Umbilical cord (tissue), 2 donors: Measurements from ENCODE around the gene MOBP. TPM values are rescaled to one million over a fixed set of nuclear protein-coding genes. Genes with fewer than 3 reads are reported as not detected.
"Not testable (repeated sequence)": the region's sequence is repeated elsewhere in the genome, so short reads cannot be mapped to it uniquely, and the experiment has no call there.

Source experiments
- DNase-seq: peaks from one replicate; pipeline ENCODE4 v3.0.0-alpha.2; 2015; ENCODE audit warnings: low spot score
- total RNA-seq: library from RNA; depleted of rRNA; stranded (reverse); fragments of >200 nt; gene quantifications from one replicate; pipeline ENCODE4 v1.2.3, GENCODE V29; 2014; ENCODE audit warnings: low replicate concordance; ENCODE audit not compliant: insufficient read depth

The MOBP gene
- total RNA-seq, 1 donor from 2014 or later, result 1.9 TPM

DNA sequence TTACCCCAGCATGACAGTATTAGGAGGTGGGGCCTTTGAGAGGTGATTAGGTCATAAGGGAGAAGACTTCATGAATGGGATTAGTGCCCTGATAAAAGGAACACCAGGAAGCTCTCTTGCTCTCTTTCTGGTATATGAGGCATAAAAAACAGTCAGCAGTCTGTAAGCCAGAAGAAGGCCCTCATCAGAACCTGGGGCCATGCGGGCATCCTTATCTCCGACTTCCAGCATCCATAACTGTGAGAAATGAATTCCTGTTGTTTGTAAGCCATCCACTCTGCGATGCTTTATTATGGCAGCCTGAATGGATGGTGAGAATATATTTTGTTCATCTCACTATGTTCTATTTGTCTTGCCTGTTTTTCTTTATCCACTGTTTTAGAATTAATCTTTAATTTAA lies 17.7 kb upstream of the MOBP start:
- no peak for DNase-seq

DNA sequence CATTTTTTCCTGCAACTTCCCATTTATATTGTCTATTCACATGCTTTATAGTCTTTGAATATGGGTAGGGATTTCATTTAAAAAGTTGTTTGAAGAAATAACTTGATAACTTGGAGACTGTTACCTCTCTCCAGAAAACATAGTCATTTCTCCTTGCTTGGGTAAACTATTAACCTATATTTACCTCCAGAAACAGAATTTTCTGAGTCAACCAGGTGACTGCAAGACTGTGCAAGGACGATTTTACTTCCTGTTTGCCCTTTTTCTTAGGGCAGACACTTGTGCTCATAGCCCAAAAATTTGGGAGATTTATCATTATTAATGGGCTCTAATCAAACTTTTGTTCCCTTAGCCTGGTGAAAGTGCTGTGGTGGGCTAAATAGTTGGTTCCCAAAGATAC lies 14.3 kb upstream of the MOBP start:
- DNase-seq, result no peak

DNA sequence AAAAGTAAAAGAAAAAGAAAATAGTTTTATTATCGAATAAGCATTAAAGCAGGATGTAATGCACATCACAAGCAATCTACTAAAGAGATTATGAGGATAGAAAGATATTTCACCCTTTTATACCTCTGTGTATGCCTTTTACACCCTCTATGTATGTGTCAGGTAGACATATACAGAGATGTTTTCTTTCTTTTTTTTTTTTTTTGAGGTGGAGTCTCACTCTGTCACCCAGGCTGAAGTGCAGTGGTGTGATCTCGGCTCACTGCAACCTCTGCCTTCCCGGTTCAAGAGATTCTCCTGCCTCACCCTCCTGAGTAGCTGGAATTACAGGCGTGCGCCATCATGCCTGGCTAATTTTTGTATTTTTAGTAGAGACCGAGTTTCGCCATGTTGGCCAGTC lies 13.6 kb upstream of the MOBP start:
- DNase-seq, result not testable (repeated sequence)

DNA sequence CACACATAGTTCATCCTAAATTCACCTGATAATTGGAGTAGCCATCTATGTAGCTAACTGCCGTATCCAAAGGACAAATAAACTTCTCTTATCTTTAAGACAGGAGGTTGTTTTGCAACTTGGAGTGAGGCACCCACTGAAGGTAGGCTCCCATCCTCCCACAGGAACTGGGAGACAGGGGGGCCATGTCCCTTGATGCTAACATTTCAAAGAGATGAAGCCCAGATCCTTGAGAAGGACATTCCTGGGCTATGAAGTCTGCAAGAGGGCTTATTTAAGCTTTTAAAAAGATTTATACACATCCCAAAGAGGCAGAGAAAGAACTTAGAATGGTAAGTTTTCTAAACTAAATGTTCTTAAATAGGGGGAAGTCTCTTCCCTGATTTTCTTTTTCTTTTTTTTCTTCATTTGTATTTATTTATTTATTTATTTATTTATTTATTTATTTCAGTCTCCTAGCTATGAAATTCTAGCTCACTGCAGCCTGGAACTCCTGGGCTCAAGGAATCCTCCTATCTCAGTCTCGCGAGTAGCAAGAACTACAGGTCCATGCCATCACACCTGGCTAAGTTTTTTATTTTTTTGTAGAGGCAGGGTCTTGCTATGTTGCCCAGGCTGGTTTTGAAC lies 12.8 kb upstream of the MOBP start:
- peak; percentile 56 for DNase-seq

DNA sequence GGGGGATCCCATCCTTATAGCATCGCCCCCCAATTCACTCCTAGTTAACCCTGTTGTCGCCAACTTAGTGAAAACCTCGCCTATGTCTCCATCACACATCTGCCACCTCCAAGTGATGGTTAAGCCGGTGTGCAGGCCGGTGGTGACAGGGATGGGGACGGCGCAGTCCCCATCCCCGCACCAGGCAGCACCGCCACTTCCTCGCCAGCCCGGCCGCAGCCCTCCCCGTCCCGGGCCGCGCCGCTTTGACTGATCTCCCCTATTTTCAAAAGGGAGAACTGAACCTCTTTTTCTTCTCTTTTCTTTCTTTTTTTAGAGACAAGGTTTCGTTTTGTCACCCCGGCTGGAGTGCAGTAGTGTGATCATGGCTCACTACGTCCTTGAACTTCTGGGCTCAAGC lies 11.3 kb upstream of the MOBP start:
- no peak for DNase-seq

DNA sequence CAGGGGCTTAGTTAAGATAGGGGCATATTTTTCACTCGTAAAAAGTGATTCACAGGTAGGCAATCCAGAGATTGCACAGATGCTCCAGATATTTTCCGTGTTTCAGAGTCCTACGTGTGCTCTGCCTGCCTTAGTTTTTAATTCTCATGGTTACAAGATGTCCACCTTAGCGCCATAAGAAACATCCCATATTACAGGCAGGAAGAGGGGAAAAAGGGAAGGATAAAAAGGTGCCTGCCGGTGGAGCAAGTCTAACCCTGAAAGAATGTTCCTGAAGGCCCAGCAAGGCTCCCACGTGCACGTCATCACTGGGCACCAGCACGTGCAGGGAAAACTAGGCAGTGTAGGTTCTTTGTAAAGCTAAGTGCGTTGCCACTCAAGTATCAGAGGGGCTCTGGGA lies 10.1 kb upstream of the MOBP start:
- DNase-seq, result no peak

DNA sequence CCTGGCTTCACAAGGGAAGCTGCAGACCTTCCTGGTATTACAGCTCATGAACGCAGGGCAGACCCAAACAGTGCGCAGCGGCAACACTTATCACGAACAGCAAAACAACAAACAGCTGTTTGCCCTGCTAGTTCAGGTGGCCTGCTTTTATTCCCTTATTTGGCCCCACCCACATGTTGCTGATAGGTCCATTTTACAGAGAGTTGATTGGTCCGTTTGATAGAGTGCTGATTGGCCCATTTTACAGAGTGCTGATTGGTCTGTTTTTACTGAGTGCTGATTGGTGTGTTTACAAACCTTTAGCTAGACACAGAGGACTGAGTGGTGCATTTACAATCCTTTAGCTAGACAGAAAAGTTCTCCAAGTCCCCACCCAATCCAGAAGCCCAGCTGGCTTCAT lies 8.9 kb upstream of the MOBP start:
- DNase-seq, result not testable (repeated sequence)

DNA sequence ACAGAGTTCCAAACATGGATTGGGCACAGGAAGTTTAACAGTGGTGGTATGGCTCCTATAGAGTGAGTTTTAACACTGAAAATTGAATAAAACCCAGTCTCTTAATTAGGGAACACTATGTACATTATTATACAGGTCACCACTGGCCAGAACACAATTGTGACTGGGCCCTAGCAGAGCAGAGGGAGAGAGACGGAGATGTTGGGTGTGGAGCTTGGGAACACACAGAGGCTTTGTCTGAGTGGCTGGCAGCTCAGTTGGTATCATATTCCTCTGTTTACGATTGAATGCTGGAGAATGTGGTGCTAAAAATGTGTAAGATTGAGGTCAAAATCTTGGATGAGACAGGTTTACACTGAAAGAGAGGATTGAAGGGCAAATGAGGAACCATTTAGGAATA lies 6.8 kb upstream of the MOBP start:
- no peak for DNase-seq

DNA sequence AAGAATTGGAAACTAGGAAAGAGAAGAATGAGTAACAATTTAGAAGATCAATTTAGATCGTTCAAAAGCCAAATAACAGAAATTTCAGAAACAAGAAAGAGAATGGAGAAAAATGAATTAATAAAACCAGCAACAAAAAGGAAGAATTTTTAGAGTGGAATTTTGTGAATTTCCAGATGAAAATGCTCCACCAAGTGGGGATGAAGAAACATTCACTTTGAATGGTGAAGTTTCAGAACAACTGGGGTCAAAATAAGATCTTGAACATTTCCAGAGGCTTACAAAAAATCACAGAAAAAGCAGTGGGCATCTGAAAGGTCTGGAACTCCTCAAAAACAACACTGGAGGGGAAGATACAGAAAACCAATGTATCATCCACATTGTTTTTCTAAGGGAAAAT lies 4.2 kb upstream of the MOBP start:
- no peak for DNase-seq

DNA sequence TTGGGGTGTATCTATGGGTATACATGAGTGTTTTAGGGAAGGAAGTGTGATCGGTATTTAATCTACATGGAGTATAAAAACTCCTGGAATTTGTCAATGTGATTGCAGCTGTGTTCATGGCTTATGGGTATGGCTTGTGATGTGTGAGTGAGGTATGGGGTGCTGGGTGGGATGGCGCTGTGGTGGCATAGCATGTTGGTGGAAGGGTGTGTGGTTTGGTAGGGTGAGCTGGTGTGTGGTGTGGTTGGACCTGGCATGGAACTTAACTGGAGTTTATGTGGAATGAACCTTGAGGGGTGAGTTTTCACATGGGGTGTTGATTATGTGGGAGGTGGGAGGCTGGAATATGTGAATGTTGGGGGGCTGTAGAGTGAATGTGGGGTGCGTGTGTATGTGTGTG lies 492 bp upstream of the MOBP start:
- no peak for DNase-seq

DNA sequence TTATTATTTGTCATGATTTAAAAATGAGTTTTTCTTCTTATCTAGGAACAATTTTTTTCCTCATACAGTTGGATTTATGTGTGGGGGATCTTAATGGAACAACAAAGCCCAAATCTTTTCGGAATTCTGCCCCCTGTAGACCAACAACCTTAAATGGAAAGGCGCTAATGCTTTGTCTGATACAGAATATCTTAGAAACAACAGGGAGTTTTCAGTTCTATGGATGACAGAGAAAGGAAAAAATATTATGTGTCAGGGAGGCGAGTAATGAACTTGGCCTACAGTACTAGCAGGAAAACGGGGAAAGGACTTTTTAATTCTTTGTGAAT lies 592 bp downstream of the MOBP start:
- DNase-seq, result no peak

DNA sequence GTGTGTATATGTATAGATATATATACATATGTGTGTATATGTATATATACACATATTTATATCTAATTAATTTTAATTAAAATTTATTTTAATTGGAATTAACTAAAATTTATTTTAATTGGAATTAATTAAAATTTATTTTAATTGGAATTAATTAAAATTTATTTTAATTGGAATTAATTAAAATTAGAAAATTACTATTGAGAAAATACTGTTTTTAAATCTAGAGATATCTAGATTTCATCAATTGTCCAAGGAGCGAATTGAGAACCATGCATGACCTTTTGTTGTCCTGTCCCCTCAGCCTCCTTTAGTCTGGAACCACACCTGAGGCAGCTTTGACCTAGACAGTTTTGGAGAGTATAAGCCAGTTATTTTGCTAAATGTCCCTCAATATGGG lies 1.8 kb downstream of the MOBP start:
- DNase-seq, result no peak

DNA sequence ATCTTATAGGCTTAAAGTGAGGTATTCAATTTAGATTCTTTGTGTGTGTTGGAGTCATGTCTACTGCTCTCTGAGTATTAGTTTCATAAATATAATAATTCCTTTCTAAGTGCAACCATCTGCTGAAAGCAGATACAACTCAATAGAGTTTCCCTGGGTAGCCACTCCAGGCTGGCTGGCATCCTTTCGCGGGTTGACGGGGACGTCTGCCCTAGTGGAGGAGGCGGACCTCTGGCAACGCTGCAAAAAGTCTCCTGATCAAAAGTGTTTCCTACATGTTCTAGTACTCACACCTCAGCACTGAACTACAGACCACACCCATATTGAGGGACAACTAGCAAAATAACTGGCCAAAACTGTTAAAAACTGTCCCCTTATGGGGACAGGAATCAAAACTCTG lies 2.5 kb downstream of the MOBP start:
- no peak for DNase-seq

DNA sequence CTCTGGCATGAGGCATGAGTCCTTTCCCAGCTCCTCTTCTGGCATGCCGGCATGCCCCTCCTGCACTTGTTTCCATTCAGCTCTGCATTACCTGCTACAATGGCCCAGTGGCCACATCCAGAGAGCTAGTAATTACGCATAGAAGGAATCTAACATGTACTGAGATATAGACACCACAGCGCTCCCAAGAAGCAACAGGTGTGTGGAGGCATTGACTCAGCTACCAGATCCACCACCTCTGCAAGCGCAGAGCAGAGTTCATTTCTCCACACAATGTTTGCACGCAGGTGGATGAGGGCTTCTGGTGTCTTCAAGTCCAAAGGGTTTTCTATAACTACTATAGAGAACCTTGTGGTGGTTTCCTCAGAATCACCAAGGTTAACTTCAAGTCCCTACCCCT lies 4.2 kb downstream of the MOBP start:
- DNase-seq, result no peak

DNA sequence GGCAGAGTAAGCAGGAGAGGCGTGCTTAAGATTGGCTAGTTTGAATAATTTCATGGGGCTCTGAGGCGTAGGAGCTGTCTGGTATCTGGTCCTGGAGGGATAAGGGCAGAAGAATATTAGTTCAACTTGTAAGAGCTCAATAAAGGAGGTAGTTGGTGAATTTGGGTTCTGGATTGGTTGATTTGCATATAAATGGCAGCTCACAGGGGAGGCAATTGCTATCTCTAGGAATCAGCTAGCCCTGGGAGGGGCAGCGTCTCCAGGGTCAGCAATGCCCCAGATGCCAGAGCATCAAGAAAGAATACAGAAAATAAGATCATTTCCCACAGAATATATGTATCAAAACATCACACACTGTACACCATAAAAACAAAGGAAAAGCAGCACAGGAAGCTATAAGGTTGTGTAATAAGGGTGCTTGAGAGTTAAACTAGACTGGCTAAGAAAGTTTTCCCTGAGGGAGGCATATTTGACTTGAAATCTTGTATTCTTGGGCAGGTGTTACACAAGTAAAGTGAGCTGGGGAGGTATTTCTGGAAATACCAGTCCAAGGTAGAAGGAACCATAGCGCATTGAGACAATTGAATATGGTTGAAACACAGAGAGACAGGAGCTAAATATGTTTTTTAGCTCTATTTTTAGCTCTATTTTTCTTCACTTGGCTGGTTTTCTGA lies 6.1 kb downstream of the MOBP start:
- DNase-seq, result peak; percentile 35

DNA sequence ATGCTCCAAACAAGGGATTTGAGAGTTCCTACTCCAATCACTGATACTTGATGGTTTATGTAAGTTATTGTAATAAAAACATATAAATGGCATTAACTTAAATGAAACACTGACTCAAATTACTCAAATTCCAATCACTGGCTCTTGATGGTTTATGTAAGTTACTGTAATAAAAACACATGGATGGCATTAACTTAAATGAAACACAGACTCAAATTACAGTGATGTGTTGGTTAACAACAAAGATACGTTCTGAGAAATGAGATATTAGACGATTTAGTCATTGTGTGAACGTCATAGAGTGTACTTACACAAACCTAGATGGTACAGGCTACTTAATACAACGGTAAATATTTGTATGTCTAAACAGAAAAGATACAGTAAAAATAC lies 6.6 kb downstream of the MOBP start:
- DNase-seq, result no peak

DNA sequence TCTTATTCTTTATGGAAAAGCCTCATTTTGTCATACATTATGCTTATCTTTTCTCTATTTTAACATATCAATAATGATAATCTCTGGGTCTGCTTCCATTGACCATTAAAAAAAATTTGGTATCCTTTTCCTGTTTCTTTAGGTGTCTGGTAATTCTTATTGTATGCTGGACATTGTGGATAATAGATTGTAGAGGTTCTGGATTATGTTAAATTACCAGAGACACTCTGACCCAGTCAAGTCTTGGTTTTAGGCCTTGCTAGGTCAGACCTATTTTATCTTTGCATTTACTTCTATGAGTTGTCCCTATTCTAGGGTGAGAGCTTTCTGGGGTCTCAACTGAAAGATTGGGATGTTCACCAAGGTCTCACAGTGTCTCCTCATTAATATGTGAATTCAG lies 9.3 kb downstream of the MOBP start:
- no peak for DNase-seq

DNA sequence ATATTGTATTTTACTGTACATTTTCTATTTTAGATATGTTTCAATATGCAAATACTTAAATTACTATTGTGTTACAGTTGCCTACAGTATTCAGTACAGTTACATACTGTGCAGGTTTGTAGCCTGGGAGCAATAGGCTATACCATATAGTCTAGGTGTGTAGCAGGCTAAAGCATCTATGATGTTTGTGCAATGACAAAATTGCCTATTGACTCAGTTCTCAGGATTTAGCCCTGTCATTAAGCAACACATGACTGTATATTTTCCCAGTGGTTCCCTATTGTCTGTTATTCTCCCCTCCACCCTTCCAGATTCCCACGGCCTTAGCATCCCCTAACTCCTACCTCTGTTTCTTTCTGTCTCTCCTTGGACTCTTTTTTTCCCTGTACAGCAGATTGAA lies 10.7 kb downstream of the MOBP start:
- DNase-seq, result no peak

DNA sequence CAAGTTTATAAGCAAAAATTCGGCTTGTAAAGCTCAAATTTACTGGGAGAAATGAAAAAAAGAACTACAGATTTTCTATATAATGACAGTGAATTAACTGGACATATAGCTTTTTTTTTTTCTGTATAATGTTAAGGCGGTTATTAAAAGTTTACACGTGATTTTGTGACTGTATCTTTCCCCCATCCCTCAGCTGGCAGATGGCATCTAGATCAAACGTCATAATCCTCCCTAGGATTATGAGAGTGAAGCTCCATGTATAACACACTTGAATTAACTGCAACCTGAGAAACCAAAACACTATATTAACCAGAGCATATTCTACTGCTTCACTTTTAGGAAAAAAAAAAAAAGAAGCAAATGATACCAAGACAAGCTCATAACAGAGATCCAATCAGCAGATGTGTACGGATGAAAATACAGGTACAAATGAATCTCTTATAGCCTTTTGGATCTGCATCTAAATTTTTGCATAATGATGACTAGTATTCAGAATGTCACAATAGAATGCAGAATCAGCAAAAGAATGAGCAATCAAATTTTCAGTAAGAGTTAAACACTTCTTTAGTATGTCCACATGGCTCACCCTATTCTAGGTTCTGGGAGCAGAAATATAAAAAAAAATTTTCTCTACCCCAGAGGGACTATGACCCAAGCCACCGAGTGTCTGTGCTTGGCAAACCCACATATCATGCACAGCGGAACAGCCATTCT lies 12.4 kb downstream of the MOBP start:
- peak; percentile 19 for DNase-seq

DNA sequence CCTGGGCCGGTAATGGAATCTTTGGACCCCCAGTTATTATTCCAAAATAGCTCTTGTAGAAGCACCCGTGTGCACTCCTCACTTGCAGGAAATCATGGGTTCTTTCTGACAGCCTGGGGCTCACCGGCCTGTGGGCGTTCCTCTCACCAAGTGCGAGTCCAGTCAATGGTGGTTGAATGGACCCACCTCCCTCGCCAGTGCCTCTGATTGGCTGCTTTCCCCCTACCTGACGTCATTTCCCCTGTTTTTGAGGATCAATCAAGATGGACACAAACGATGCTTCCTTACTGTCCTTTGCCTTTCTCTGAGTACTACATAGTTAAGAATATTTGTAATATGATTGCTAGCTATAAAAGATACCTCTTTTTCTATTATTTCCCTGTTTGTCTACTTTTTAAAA lies 18.1 kb downstream of the MOBP start:
- DNase-seq, result no peak

DNA sequence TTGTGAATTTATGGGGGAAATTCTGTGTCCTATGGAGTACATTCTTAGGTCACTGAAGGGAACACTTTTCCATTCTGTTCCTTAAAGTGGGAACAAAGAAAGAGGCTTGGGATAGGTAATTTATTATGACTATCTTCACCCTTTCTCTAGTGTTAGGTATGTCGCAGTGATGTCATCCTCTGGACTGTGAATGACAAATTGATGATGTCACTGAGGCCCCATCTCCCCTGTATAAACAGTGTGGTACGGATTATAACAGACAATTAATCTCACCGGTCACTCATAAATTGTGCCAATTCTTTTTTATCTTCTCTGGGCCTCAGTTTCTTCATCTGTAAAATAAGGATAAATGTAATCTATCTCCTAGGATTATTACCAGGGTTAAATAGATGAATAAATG lies 23.5 kb downstream of the MOBP start:
- no peak for DNase-seq

DNA sequence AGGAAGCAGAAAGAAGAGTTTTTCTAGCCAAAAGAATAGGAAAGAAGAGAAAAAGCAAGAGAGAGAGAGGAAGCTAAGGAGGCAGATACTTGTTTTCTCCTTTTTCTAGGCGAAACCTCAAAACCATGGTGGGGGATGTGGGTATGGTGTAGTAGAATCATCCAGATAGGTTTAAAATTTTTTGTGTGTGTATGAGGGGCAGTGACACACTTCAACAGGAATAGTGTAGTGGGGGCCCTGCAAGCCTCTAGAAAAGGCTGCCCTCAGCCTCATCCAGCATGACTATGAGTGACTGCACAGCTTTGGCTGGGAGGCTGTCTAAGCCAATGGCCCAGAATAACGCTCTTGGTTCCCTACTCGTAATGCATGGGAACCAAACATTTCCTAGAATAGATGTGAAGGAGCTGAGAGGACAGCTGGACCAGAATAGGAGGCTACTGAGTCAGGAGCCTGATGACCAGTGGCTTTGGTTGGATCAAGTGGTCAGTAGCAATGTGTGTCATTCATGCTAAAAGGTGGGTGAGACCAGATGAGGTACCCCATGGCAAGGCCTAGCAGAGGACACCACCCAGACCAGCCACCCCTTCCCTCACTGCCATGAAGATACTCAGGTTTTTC lies 24.4 kb downstream of the MOBP start:
- no peak for DNase-seq

DNA sequence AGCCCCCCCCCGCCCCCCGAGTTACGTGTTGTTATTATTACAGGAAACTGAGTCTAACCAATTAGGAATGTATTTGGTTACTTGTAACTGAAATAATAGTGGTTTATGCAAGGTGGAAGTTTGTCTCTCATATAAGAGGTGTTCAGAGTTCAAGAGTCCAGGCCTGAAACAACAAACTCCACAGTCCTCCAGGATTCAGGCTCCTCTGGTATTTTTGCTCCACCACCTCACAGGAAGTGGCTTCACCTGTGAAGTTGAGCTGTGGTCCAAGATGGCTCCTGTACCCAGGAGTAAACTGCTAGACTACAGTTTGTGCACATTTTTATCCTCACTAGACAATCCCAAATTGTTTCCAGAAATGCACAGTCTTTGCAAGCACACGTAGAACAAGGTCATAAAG lies 27.3 kb downstream of the MOBP start:
- no peak for DNase-seq
